ENCODE measurements around the gene CLDN12. TPM values are rescaled to one million over a fixed set of nuclear protein-coding genes. Genes with fewer than 3 reads are reported as not detected.

The CLDN12 gene
- 24.4 TPM for polyA plus RNA-seq (2013, experiment 1 of 2)
- 24.5 TPM for polyA plus RNA-seq (2013, experiment 2 of 2)

DNA sequence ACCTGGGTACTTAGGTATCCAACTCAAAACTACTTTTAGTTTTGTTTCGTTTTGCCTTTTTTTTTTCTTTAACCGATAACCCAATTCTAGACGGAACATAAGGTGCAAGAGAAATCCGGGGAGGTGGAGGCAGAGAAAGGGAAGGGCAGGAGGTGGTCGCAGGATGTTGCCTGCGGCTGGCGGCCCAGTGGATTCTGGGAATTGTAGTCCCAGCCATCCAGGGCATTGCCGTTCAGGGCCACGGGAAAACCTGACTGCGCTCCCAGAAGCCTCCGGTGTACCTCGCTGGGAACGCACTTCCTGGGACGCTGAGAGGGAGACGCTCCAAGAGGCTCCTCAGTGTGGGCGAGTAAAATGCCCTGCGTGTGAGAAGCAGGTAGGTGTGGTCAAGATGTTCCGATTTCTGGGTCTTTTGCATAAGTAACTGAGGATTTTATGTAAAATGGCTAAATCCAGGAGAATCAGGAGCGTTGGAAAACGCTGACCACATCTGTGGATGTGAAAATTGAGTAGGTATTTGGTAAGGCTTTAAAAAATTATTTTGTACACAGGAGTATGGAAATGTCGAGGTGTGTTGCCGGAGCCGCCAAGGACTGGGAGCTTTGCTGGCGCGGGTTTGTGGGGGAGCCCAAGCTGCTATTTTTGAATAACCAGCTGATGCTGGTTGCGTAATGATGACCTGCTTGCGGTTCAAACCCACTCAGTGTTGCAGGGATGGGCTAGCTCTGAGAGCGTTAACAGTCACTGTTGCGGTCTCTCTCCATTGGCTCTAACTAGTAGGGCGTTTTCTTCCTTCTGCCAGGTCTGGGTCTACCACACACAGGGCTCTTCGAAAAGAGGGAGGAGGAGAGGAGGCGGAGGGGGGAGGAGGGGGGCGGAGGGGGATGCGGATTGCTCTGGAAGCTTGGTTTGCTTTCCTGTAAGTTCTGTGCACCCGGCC is at the start of gene CLDN12:
Gene CLDN12, plus strand, starts transcription at position 288 of the 940 bp plus-strand sequence. CDS start 9,216 bp downstream, outside the sequence.
- no CpG with 5 or more reads among the region's 35 CpGs for WGBS (ENCODE audit: extremely low coverage, insufficient coverage, low lambda C conversion rate)
- H3K4me1 ChIP-seq (ENCODE audit: control insufficient read depth, low read depth, low read length) = no peaks in the 10 kb centered on the region
- H3K79me2 ChIP-seq (ENCODE audit: control insufficient read depth, insufficient read depth, low read length) = peaks cover 2% of the 10 kb centered on the region
- peak within 1 kb of the TSS; percentile 68 for H3K18ac ChIP-seq (ENCODE audit: low read length)
- peak within 1 kb of the TSS; percentile 80 for H3K4me3 ChIP-seq (ENCODE audit: low read length)
- no peak within 1 kb of the TSS for H2BK5ac ChIP-seq (ENCODE audit: low read length)
- H3K27ac ChIP-seq (ENCODE audit: low read depth, low read length) = peak within 1 kb of the TSS; percentile 50
- H2AK5ac ChIP-seq (ENCODE audit: low read length) = no peak within 1 kb of the TSS
- H3K4me2 ChIP-seq (ENCODE audit: low read length) = peak within 1 kb of the TSS; percentile 63
- H3K36me3 ChIP-seq (ENCODE audit: control insufficient read depth, insufficient read depth, low read length) = no peaks in the 10 kb centered on the region
- H3K27me3 ChIP-seq (ENCODE audit: insufficient read depth, low read length, poor library complexity) = no peaks in the 10 kb centered on the region
- peak; percentile 97 for DNase-seq
- H4K5ac ChIP-seq (ENCODE audit: low read length) = peak within 1 kb of the TSS; percentile 47
- H3K23ac ChIP-seq (ENCODE audit: low read length) = no peak within 1 kb of the TSS
- H3K79me1 ChIP-seq (ENCODE audit: low read length) = peaks cover 3% of the 10 kb centered on the region
- no peak within 1 kb of the TSS for H3K4ac ChIP-seq (ENCODE audit: low read depth, low read length)
- H3K9ac ChIP-seq (ENCODE audit: low read length) = peak within 1 kb of the TSS; percentile 84
- no peak within 1 kb of the TSS for H4K8ac ChIP-seq (ENCODE audit: low read depth, low read length)
- peak within 1 kb of the TSS; percentile 54 for H2BK120ac ChIP-seq (ENCODE audit: low read depth, low read length)
- no peak within 1 kb of the TSS for H2BK15ac ChIP-seq (replicated peaks; ENCODE audit: low read depth)
- peak within 1 kb of the TSS; percentile 87 for H3K56ac ChIP-seq (ENCODE audit: low read length)

DNA sequence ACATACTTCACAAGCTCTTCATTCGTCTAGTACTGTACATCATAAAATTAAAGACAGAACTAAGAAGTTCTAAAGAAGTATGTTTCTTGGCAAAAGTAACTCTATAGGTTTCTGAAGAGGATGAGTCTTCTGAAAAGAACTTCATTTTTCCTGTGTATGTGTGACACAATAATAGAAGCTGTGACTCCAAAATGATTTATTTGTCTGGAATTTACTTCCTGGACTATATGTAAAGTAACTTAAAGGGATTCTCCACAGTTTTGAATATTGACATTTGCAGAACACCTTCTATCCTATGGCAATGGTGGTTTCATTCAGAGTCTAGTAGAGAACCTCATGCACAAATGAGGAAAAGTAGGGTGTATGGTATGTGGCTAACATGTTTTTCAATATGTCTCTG is 19.8 kb upstream of the CLDN12 start:
- H3K23ac ChIP-seq (ENCODE audit: low read length) = no peak overlapping the region
- H2BK5ac ChIP-seq (ENCODE audit: low read length) = no peak overlapping the region
- H3K56ac ChIP-seq (ENCODE audit: low read length) = no peak overlapping the region
- no peak for DNase-seq
- H3K4ac ChIP-seq (ENCODE audit: low read depth, low read length) = no peak overlapping the region
- H3K4me2 ChIP-seq (ENCODE audit: low read length) = no peak overlapping the region
- no peak overlapping the region for H3K9ac ChIP-seq (ENCODE audit: low read length)
- no peak overlapping the region for H3K27ac ChIP-seq (ENCODE audit: low read depth, low read length)
- no CpG with 5 or more reads among the region's 1 CpG for WGBS (ENCODE audit: extremely low coverage, insufficient coverage, low lambda C conversion rate)
- no peaks in the 10 kb centered on the region for H3K36me3 ChIP-seq (ENCODE audit: control insufficient read depth, insufficient read depth, low read length)
- H3K4me1 ChIP-seq (ENCODE audit: control insufficient read depth, low read depth, low read length) = no peaks in the 10 kb centered on the region
- no peaks in the 10 kb centered on the region for H3K79me1 ChIP-seq (ENCODE audit: low read length)
- H2AK5ac ChIP-seq (ENCODE audit: low read length) = no peak overlapping the region
- no peaks in the 10 kb centered on the region for H3K27me3 ChIP-seq (ENCODE audit: insufficient read depth, low read length, poor library complexity)
- H2BK15ac ChIP-seq (replicated peaks; ENCODE audit: low read depth) = no peak overlapping the region
- no peak overlapping the region for H3K4me3 ChIP-seq (ENCODE audit: low read length)
- H3K18ac ChIP-seq (ENCODE audit: low read length) = no peak overlapping the region
- no peak overlapping the region for H4K5ac ChIP-seq (ENCODE audit: low read length)
- H2BK120ac ChIP-seq (ENCODE audit: low read depth, low read length) = no peak overlapping the region
- H3K79me2 ChIP-seq (ENCODE audit: control insufficient read depth, insufficient read depth, low read length) = no peaks in the 10 kb centered on the region
- H4K8ac ChIP-seq (ENCODE audit: low read depth, low read length) = no peak overlapping the region

DNA sequence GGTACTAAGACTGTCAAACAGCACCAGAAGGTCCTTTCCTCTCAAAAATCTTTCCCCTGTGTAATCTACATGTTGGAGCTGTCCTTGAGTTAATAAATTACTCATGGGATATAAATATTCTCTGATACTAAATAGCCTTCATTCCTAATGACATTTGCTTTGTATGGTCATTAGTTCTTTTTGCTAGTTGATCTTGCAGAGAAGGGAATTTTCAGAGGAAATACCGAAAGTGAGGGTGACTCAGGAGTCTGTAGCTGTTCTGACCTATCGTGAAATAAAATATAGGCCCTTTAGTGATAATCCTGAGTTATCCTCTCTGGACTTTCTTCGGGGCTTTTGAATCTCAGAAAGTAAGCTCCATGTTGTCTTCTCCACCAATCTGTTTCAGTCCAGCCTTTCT is 19.4 kb upstream of the CLDN12 start:
- H3K27ac ChIP-seq (ENCODE audit: low read depth, low read length) = no peak overlapping the region
- DNase-seq = no peak
- no peak overlapping the region for H4K5ac ChIP-seq (ENCODE audit: low read length)
- H3K4me1 ChIP-seq (ENCODE audit: control insufficient read depth, low read depth, low read length) = no peaks in the 10 kb centered on the region
- H3K4ac ChIP-seq (ENCODE audit: low read depth, low read length) = no peak overlapping the region
- no peak overlapping the region for H3K4me3 ChIP-seq (ENCODE audit: low read length)
- no peak overlapping the region for H3K56ac ChIP-seq (ENCODE audit: low read length)
- H3K23ac ChIP-seq (ENCODE audit: low read length) = no peak overlapping the region
- H2BK15ac ChIP-seq (replicated peaks; ENCODE audit: low read depth) = no peak overlapping the region
- H3K27me3 ChIP-seq (ENCODE audit: insufficient read depth, low read length, poor library complexity) = no peaks in the 10 kb centered on the region
- no peak overlapping the region for H2AK5ac ChIP-seq (ENCODE audit: low read length)
- H3K9ac ChIP-seq (ENCODE audit: low read length) = no peak overlapping the region
- H2BK120ac ChIP-seq (ENCODE audit: low read depth, low read length) = no peak overlapping the region
- no peaks in the 10 kb centered on the region for H3K79me2 ChIP-seq (ENCODE audit: control insufficient read depth, insufficient read depth, low read length)
- H3K79me1 ChIP-seq (ENCODE audit: low read length) = no peaks in the 10 kb centered on the region
- no peak overlapping the region for H2BK5ac ChIP-seq (ENCODE audit: low read length)
- no CpG with 5 or more reads among the region's 3 CpGs for WGBS (ENCODE audit: extremely low coverage, insufficient coverage, low lambda C conversion rate)
- no peak overlapping the region for H3K18ac ChIP-seq (ENCODE audit: low read length)
- no peak overlapping the region for H4K8ac ChIP-seq (ENCODE audit: low read depth, low read length)
- no peaks in the 10 kb centered on the region for H3K36me3 ChIP-seq (ENCODE audit: control insufficient read depth, insufficient read depth, low read length)
- no peak overlapping the region for H3K4me2 ChIP-seq (ENCODE audit: low read length)

- H2BK5ac ChIP-seq (ENCODE audit: low read length) = no peak overlapping the region
- H3K23ac ChIP-seq (ENCODE audit: low read length) = no peak overlapping the region
- H3K4me2 ChIP-seq (ENCODE audit: low read length) = no peak overlapping the region
- no peak overlapping the region for H3K9ac ChIP-seq (ENCODE audit: low read length)
- no peak overlapping the region for H2BK120ac ChIP-seq (ENCODE audit: low read depth, low read length)
- H2BK15ac ChIP-seq (replicated peaks; ENCODE audit: low read depth) = no peak overlapping the region
- no peaks in the 10 kb centered on the region for H3K27me3 ChIP-seq (ENCODE audit: insufficient read depth, low read length, poor library complexity)
- no peak overlapping the region for H3K18ac ChIP-seq (ENCODE audit: low read length)
- DNase-seq = no peak
- H3K27ac ChIP-seq (ENCODE audit: low read depth, low read length) = no peak overlapping the region
- H3K56ac ChIP-seq (ENCODE audit: low read length) = no peak overlapping the region
- no peak overlapping the region for H2AK5ac ChIP-seq (ENCODE audit: low read length)
- H3K4me1 ChIP-seq (ENCODE audit: control insufficient read depth, low read depth, low read length) = no peaks in the 10 kb centered on the region
- H3K36me3 ChIP-seq (ENCODE audit: control insufficient read depth, insufficient read depth, low read length) = no peaks in the 10 kb centered on the region
- no peak overlapping the region for H4K8ac ChIP-seq (ENCODE audit: low read depth, low read length)
- H3K79me1 ChIP-seq (ENCODE audit: low read length) = no peaks in the 10 kb centered on the region
- no peaks in the 10 kb centered on the region for H3K79me2 ChIP-seq (ENCODE audit: control insufficient read depth, insufficient read depth, low read length)
- no peak overlapping the region for H3K4ac ChIP-seq (ENCODE audit: low read depth, low read length)
- no peak overlapping the region for H3K4me3 ChIP-seq (ENCODE audit: low read length)
- no peak overlapping the region for H4K5ac ChIP-seq (ENCODE audit: low read length)
Observed at GRCh38 chr7:90384433-90384832, 18.8 kb upstream of the CLDN12 start.

GRCh38 chr7:90387470-90388240 is 15.6 kb upstream of the CLDN12 start:
- peak; percentile 6 for DNase-seq

More at GRCh38 chr7:90387470-90388240, 15.6 kb upstream of the CLDN12 start:
- Histone ChIP-seq H3K4me3 (ENCODE audit: low read length) (no peak overlapping the region), H2BK120ac (ENCODE audit: low read depth, low read length) (no peak overlapping the region), H3K9ac (ENCODE audit: low read length) (no peak overlapping the region), H4K8ac (ENCODE audit: low read depth, low read length) (no peak overlapping the region), H3K56ac (ENCODE audit: low read length) (no peak overlapping the region), H3K4me2 (ENCODE audit: low read length) (no peak overlapping the region), H3K23ac (ENCODE audit: low read length) (no peak overlapping the region), H2AK5ac (ENCODE audit: low read length) (no peak overlapping the region), H4K5ac (ENCODE audit: low read length) (no peak overlapping the region), H3K4ac (ENCODE audit: low read depth, low read length) (no peak overlapping the region), H3K27ac (ENCODE audit: low read depth, low read length) (no peak overlapping the region), H3K79me1 (ENCODE audit: low read length) (no peaks in the 10 kb centered on the region), H2BK15ac (replicated peaks; ENCODE audit: low read depth) (no peak overlapping the region), H3K18ac (ENCODE audit: low read length) (no peak overlapping the region), H3K79me2 (ENCODE audit: control insufficient read depth, insufficient read depth, low read length) (no peaks in the 10 kb centered on the region), H3K27me3 (ENCODE audit: insufficient read depth, low read length, poor library complexity) (no peaks in the 10 kb centered on the region), H3K36me3 (ENCODE audit: control insufficient read depth, insufficient read depth, low read length) (no peaks in the 10 kb centered on the region), H3K4me1 (ENCODE audit: control insufficient read depth, low read depth, low read length) (no peaks in the 10 kb centered on the region), H2BK5ac (ENCODE audit: low read length) (no peak overlapping the region)
- no CpG with 5 or more reads among the region's 2 CpGs for WGBS (ENCODE audit: extremely low coverage, insufficient coverage, low lambda C conversion rate)
